ENCODE results near the gene DLX5. TPM values are rescaled to one million over a fixed set of nuclear protein-coding genes. Genes with fewer than 3 reads are reported as not detected.

The DLX5 gene
- polyA plus RNA-seq, 3 donors: 0.16 TPM; not detected in 1

- DNase-seq: no peak
These were observed 5.7 kb downstream of the DLX5 start for GRCh38 chr7:97018791-97019531.

- no peak for DNase-seq
These were observed 6.5 kb downstream of the DLX5 start for GRCh38 chr7:97018126-97018601.

GRCh38 chr7:97017192-97018125, 7.2 kb downstream of the DLX5 start:
- no peak for DNase-seq

- DNase-seq: no peak
These were observed 8.0 kb downstream of the DLX5 start for GRCh38 chr7:97016381-97017191.

DNA sequence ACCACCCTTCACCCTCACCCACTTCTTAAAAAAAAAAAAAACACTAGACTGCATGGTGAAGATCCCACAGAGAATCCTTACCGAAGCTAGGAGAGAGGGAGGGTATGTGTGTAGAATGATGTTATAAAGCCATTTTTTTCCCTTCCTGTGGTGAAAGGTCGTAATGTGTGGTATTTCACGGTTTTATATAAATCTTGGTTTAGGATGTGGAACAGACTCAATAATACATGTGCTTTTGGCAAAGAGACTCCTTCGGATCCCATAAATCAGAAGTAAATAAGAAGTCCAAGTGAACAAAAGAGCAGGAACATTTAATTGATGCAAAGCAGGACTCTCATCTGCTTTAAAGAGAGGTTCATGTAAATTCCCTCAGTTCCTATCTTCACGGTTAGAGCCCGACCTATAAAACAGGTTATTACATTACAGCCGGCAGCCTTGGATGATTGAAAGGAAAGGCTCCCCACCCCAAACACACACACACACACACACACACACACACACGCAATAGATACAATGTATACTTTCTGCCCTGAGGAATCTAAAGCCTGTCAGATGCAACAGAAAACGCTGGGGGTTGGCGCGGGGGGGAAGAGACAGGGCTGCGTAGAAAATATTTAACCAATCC, 8.8 kb downstream of the DLX5 start:
- no peak for DNase-seq

GRCh38 chr7:97015279-97015678, 9.4 kb downstream of the DLX5 start:
- DNase-seq: no peak

GRCh38 chr7:97014145-97014750, 10.4 kb downstream of the DLX5 start:
- no peak for DNase-seq

DNA sequence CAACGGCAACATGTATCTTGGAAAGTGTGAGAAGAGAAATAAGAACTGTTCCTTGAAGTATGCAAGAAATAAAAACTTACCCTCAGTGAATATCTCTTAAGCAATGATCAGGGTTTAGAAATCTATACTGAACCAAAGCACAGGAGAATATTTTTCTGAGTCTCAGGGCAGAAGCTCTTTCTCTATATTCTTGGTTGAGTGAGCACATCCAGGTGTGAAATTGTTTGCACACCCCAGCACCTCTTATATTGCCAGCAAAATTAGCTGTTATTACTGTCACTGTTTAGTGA, 10.8 kb downstream of the DLX5 start:
- no peak for DNase-seq

GRCh38 chr7:97013134-97013844, 11.3 kb downstream of the DLX5 start:
- no peak for DNase-seq

DNA sequence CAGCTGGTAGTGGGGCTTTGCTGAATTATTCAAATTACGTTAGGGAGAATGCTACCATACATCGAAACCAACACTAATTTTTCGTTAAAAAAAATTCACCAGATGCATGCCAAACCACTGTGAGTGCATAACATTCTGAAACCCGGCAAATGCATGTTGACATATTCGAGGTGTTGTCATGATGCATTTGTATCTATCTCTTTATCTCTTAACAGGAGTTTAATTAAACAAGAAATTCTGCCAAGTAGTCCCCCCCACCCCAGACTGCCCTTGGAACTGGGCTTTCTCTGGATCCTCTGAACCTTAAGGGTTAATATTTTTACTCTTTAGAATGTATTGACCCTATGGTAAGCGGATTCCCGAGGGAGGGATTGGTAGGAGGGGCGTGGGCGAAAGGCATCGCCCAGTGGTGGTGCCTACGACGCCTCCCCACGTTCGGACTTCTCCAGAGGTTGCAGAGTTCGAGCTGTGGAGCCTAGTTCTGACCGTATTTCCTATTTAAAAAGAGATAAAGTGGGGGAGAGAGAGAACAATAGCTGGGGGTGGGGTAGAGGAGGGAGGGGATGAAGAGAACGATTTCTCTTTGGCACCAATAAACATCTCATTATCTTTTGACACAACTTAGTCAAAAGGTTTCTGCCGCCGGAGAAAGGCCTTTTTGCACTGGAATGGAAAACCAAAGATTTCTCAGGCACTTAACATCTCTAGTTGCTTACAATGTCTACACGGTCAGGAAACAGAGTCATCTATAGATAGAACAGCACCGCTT, 12.1 kb downstream of the DLX5 start:
- no peak for DNase-seq

DNA sequence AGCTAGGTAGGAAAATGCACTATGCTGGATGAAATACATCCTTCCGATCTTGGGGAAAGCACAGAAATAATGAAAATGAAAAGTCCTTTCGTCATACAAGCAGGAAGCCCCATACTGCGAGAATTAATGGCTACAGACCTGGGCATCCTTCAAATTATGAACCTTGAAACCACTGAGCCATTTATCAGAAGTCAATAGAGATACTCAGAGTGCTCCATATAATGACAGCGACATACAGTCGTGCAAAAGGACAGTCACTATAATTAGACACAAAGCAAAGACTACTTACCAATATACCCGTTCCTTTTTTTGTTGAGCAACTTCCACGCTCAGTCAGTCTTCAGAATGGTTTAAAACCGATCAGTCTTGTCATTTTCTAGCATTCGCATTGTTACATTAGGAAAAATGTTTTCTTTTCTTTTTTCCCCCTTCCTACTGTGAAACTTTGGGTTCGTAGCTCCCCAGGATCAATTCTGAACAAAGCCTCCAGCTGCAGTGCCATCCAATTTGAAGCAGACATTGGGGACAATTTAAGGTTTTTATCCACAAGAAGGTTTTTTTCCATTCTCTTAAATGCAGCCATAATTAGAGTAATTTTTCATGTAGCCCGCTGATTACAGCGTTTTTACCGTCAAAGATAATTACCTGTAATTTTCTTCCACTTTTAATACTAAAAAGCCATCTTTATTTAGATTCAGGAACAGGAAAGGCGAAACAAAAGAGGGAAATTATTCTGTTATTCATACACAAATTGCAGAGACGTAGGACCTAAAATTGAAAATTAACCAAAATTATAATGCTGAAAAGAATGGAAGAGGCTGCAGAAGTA, 12.9 kb downstream of the DLX5 start:
- DNase-seq: no peak

- DNase-seq: no peak
These were observed 13.5 kb downstream of the DLX5 start for GRCh38 chr7:97011104-97011503.

DNA sequence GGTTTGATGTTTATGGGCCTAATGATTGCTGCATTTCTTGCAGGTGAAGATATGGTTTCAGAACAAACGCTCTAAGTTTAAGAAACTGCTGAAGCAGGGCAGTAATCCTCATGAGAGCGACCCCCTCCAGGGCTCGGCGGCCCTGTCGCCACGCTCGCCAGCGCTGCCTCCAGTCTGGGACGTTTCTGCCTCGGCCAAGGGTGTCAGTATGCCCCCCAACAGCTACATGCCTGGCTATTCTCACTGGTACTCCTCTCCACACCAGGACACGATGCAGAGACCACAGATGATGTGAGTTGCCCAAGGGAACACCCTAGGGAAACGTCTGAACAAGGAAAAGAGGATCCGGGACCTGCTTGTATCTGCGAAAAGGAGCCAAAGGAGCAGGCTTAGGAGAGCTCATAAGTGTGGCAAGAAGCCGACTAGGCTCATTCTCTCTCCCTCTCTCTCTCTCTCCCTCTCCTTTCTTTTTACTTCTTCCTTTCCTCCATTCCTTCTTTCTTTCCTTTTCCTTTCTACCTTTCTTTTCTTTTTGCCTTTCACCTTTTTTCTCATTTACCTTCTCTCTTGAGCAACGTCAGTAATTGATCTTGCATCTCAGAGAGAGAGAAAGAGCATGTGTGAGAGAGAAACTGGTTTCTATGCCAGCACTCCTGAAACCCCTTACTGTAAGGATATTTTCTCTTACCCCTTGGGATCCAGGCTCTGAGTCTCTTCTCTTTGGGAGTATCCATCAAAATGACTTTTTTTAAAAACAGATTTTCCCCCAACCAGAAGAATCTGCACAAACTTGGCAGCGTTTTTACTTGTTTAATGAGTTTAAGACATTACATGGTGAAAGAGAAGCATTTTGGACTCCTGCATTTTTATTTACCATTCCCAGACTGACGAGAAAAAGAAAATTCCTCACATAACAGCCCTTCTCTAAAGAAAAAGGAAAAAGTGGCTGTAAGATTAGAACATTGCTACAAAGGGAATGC, 14.6 kb downstream of the DLX5 start:
- no peak for DNase-seq

- no peak for DNase-seq
These were observed 16.2 kb downstream of the DLX5 start for GRCh38 chr7:97008275-97008917.

- DNase-seq: no peak
These were observed 17.1 kb downstream of the DLX5 start for GRCh38 chr7:97007583-97007861.

GRCh38 chr7:97006816-97007582, 17.6 kb downstream of the DLX5 start:
- no peak for DNase-seq

Measured in renal pelvis (tissue), 4 donors.